ENCODE data around the gene CELSR1.

CELSR1 gene

GRCh38 chr22:46457502-46458488 lies 79.6 kb downstream of the CELSR1 start:
- no peak for DNase-seq

GRCh38 chr22:46456818-46457163 lies 80.6 kb downstream of the CELSR1 start:
- DNase-seq: no peak

GRCh38 chr22:46455446-46455845 lies 82.0 kb downstream of the CELSR1 start:
- no peak for DNase-seq

GRCh38 chr22:46454504-46455269 lies 82.7 kb downstream of the CELSR1 start:
- DNase-seq: no peak

- DNase-seq: no peak
Observed at GRCh38 chr22:46453829-46454503, 83.5 kb downstream of the CELSR1 start.

GRCh38 chr22:46453006-46453828 lies 84.2 kb downstream of the CELSR1 start:
- no peak for DNase-seq

- DNase-seq: no peak
Observed at GRCh38 chr22:46452195-46453005, 85.0 kb downstream of the CELSR1 start.

GRCh38 chr22:46451741-46452140 lies 85.7 kb downstream of the CELSR1 start:
- no peak for DNase-seq

- DNase-seq: no peak
Observed at GRCh38 chr22:46450931-46451561, 86.4 kb downstream of the CELSR1 start.

- DNase-seq: no peak
Observed at GRCh38 chr22:46449974-46450745, 87.3 kb downstream of the CELSR1 start.

GRCh38 chr22:46449116-46449691 lies 88.2 kb downstream of the CELSR1 start:
- no peak for DNase-seq

- DNase-seq: no peak
Observed at GRCh38 chr22:46448333-46448732, 89.1 kb downstream of the CELSR1 start.

GRCh38 chr22:46447906-46448305 lies 89.5 kb downstream of the CELSR1 start:
- no peak for DNase-seq

GRCh38 chr22:46446799-46447198 lies 90.6 kb downstream of the CELSR1 start:
- DNase-seq: no peak

GRCh38 chr22:46445771-46446420 lies 91.5 kb downstream of the CELSR1 start:
- DNase-seq: no peak

- no peak for DNase-seq
Observed at GRCh38 chr22:46444390-46444854, 93.0 kb downstream of the CELSR1 start.

GRCh38 chr22:46443850-46444389 lies 93.5 kb downstream of the CELSR1 start:
- DNase-seq: no peak

- no peak for DNase-seq
Observed at GRCh38 chr22:46442217-46442853, 95.1 kb downstream of the CELSR1 start.

All from CD4-positive, alpha-beta T cell treated with Interleukin-6 for 4 hours (primary cell).